Muscle layer of duodenum (tissue), 2 donors: ENCODE results near the gene PRPSAP2.

Source experiments
- H3K27ac ChIP-seq: one replicate; pipeline ENCODE4 v1.7.0; 2013; ENCODE audit warnings: mild to moderate bottlenecking, low read length
- H3K27me3 ChIP-seq: one replicate; pipeline ENCODE4 v1.7.0; 2013; ENCODE audit warnings: low read depth, mild to moderate bottlenecking, control low read depth, low read length
- H3K36me3 ChIP-seq, 2 donors: one replicate each; pipeline ENCODE4 v1.7.0; 2013; ENCODE audit warnings: low read length in 2 of 2, control low read depth in 1 of 2, mild to moderate bottlenecking in 1 of 2; ENCODE audit not compliant: insufficient read depth in 2 of 2, control insufficient read depth in 1 of 2
- H3K4me1 ChIP-seq, 2 donors: one replicate each; pipeline ENCODE4 v1.7.0; 2013; ENCODE audit warnings: low read length in 2 of 2, mild to moderate bottlenecking in 2 of 2, control low read depth in 1 of 2, moderate library complexity in 1 of 2; ENCODE audit not compliant: insufficient read depth in 2 of 2, control insufficient read depth in 1 of 2
- H3K4me3 ChIP-seq, 2 donors: one replicate each; pipeline ENCODE4 v1.7.0; 2013; ENCODE audit warnings: low read length in 2 of 2, low read depth in 1 of 2, mild to moderate bottlenecking in 1 of 2
- H3K9me3 ChIP-seq, 2 donors: one replicate each; pipeline ENCODE4 v1.7.0; 2013; ENCODE audit warnings: low read length in 2 of 2, control low read depth in 1 of 2, mild to moderate bottlenecking in 1 of 2; ENCODE audit not compliant: control insufficient read depth in 1 of 2
- donor health status: healthy.

The PRPSAP2 gene

DNA sequence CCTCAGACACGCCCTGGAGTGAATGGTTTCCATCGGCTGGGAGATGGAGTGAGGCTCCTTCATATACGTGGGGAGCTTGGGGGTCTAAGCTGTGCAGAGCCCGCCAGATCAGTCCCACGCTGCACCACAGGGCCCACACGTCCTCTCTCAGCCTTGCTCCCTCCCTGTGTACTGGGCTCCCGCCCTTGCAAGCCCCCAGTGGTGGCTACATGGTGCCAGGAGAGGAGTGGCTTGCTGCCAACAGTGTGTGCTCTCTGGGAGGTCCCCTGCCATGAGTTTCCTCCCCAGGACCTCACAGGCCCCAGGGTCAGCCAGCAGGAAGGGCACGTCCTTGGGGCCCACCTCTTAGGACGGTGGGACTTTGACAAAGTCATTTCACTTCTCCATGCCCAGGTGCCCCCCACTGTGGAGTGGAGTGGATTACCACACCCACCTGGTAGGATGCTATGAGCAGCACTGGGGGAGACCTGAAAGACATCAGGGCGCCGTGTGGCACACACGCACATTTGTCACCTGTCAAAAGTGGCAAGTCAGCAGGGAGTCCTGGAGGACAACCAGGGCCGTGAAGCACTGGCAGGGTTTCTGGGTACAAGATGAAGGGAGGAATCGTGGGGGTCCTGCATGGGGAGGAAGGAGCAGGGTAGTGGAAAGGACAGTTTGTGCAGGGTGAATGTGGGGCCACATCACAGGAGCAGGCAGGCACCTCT is 107.8 kb downstream of the PRPSAP2 start:
- Histone ChIP-seq H3K36me3 (no peaks in the 10 kb centered on the region), H3K9me3 (no peaks in the 10 kb centered on the region), H3K27ac (no peak overlapping the region), H3K4me3 (no peak overlapping the region), H3K4me1 (peaks cover 2 to 10% of the 10 kb centered on the region in 2 donors), H3K27me3 (no peaks in the 10 kb centered on the region)

DNA sequence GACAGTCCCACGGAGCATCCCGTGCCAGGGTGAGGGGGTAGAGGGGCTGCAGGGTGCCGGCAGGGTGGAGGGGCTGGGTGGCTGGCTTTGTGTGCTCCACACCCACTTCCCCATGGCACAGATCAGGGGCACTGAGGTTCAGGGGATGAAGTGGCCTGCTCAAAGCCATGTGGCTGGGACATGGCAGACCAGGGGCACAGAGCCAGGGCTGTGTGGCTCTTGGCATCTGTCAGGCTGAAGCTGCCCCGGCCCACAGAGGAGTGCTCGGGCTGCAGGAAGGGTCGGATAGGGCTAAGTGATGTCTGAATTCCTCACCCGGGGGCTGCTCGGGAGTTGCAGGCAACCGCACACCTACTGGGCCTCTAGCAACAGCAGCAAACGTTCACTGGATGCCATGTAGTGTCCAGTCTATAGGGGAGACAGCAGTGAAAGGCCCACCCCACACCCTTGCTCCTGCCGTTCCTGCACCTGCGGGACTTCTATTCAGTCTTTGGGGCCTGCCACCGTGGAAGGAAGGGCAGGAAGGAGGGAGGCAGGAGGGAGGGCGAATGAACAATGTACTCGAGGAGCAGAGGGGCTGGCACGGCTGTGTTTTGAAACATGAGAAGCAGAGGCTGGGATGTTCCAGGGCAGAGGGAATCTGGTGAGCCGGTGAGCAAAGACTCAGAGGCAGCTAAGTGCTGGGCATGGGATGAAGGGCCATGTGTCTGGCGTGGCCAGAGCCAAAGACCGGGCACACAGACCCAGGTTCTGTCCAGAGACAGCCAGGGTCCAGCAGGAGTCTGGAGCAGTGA is 109.1 kb downstream of the PRPSAP2 start:
- H3K27ac ChIP-seq: no peak overlapping the region
- peaks cover 0 to 7% of the 10 kb centered on the region in 2 donors for H3K36me3 ChIP-seq
- H3K4me1 ChIP-seq: peaks cover 2 to 6% of the 10 kb centered on the region in 2 donors

DNA sequence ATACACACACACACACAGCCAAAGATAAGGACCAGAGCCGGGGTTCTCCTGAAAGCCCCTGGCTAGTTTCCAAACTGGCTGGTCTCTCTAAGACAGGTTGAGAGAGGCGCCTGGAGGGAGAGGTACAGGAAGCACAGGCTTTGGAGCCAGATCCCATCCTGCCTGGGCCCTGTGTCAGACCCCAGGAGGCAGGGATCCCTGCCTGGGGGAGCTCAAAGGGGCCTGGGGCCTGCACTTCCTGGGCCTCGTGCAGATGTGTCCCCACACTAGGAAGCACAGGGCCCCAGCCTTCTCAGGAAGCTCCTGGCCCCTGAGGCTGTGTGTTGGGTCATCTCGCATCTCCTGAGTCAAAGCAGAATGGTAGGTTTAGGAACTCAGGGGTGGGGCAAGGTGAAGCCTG is 110.0 kb downstream of the PRPSAP2 start:
- H3K27me3 ChIP-seq: no peaks in the 10 kb centered on the region
- no peak overlapping the region for H3K27ac ChIP-seq
- peaks cover 2 to 4% of the 10 kb centered on the region in 2 donors for H3K4me1 ChIP-seq
- H3K36me3 ChIP-seq: peaks cover 0 to 7% of the 10 kb centered on the region in 2 donors
- no peaks in the 10 kb centered on the region for H3K9me3 ChIP-seq
- H3K4me3 ChIP-seq: no peak overlapping the region

More for the DNA sequence above, 109.1 kb downstream of the PRPSAP2 start:
- H3K27me3 ChIP-seq: no peaks in the 10 kb centered on the region
- H3K9me3 ChIP-seq: no peaks in the 10 kb centered on the region
- no peak overlapping the region for H3K4me3 ChIP-seq

DNA sequence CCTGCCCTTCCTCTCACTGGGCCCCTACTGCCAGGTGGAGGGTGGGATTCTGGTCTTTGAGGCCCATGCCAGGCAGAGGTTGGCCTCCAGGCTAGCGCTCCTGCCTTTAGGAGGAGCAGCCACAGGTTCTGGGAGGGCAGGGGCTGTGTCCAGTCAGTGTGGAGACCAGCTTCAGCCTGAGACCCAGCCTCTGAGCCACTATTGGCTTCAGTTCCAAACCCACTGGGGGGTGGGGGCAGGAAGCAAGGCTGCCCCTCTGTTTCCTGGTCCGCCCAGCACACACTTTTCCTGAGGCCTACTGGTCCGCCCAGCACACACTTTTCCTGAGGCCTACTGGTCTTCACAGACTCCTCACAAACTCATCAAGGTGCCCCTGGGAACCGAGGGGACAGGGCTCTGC is 110.4 kb downstream of the PRPSAP2 start:
- Histone ChIP-seq H3K4me3 (no peak overlapping the region), H3K9me3 (no peaks in the 10 kb centered on the region), H3K36me3 (peaks cover 0 to 7% of the 10 kb centered on the region in 2 donors), H3K27me3 (no peaks in the 10 kb centered on the region), H3K27ac (no peak overlapping the region), H3K4me1 (peaks cover 2 to 4% of the 10 kb centered on the region in 2 donors)

DNA sequence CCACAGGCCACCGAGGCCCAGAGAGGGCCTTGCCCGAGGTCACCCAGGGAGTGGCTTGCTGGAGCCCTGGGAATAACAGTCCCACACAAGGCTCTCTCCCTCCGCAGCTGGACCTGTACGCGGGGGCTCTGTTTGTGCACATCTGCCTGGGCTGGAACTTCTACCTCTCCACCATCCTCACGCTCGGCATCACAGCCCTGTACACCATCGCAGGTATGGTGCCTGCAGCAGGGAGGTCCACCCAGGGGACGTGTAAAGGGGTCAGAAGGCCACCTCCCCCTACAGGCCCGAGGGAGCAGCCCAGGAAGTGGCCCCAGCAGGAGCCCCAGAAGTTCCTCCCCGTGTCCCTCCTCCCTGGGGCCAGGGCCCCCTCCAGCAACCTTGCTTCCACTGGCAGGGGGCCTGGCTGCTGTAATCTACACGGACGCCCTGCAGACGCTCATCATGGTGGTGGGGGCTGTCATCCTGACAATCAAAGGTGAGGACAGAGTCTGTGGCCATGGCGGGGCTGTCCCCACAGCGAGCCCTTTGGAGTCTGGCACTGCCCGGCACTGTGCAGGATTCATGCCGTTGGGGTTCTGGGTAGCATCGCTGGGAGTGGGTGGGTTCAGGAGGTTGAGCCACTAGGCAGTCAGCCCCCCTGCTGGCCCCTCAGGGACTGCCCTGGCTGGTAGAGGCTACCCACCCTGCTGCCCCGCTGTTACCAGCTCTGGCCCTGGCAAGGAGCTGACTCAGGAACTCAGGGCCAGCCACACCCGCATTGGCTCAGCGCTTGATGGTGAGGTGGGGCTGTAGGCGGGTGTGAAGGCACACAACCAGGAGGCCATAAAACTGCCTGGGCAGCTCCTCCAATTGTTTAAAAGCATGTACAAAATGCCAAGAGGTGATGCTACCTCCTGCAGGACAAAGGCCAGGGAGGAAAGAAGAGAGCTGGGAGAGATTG is 111.3 kb downstream of the PRPSAP2 start:
- H3K27me3 ChIP-seq: no peaks in the 10 kb centered on the region
- no peaks in the 10 kb centered on the region for H3K9me3 ChIP-seq
- no peak overlapping the region for H3K4me3 ChIP-seq
- peaks cover 2 to 4% of the 10 kb centered on the region in 2 donors for H3K4me1 ChIP-seq
- no peak overlapping the region for H3K27ac ChIP-seq
- peaks cover 0 to 7% of the 10 kb centered on the region in 2 donors for H3K36me3 ChIP-seq

DNA sequence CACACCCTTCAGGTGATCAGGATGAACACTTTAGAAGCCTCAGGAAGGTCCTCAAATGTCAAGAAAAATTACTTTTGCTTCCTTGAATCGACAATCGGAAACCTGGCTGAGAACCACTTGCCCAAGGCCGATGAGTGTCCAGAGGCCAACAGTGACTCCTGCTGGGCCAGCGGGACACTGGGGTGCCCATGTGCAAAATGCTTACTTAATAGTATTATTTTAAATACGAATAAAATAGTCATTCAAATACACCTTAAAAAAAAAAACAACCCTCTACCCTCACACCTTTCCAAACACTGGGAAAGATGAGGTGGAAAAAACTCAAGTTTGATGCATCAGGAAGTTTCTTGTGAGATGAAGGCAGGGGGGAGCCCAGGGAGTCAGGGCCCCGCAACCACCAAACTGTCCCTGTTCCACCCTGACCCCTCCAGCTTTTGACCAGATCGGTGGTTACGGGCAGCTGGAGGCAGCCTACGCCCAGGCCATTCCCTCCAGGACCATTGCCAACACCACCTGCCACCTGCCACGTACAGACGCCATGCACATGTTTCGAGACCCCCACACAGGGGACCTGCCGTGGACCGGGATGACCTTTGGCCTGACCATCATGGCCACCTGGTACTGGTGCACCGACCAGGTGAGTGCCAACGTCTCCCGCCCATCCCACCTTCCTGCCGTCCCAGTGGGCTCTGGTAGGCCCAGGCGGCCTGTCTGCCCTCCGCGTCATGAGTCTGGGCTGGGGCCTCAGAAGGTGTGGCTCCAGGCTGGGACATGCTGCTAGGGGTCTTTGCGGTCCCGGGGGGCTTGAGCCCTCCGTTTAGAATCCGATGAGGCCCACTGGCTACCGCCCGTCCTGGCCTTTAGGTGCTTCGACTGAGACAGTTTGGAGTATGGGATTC is 112.9 kb downstream of the PRPSAP2 start:
- no peak overlapping the region for H3K4me3 ChIP-seq
- no peak overlapping the region for H3K27ac ChIP-seq
- H3K27me3 ChIP-seq: no peaks in the 10 kb centered on the region
- peaks cover 2 to 4% of the 10 kb centered on the region in 2 donors for H3K4me1 ChIP-seq
- H3K9me3 ChIP-seq: no peaks in the 10 kb centered on the region
- H3K36me3 ChIP-seq: peaks cover 0 to 7% of the 10 kb centered on the region in 2 donors

DNA sequence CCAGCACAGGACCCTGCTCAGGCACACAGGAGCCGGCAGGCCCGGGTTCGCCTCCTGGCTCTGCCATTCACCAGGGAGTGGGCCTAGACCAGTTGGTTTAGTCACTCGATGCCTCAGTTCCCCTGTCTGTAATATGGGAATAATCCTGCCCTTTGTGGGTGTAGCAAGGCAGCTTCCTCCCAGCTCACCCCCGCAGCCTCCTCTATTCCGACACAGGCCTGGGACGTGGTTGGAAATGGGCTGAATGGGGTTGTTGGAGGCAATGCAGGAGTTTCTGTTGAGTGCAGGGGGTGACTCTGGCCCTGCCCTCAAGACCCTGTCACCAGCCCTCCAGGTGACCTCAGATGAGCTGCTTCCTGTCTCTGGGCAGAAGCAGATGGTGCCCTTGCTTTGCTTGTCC is 113.9 kb downstream of the PRPSAP2 start:
- Histone ChIP-seq H3K4me1 (peaks cover 2 to 4% of the 10 kb centered on the region in 2 donors), H3K4me3 (no peak overlapping the region), H3K27me3 (no peaks in the 10 kb centered on the region), H3K36me3 (peaks cover 0 to 7% of the 10 kb centered on the region in 2 donors), H3K27ac (no peak overlapping the region), H3K9me3 (no peaks in the 10 kb centered on the region)

DNA sequence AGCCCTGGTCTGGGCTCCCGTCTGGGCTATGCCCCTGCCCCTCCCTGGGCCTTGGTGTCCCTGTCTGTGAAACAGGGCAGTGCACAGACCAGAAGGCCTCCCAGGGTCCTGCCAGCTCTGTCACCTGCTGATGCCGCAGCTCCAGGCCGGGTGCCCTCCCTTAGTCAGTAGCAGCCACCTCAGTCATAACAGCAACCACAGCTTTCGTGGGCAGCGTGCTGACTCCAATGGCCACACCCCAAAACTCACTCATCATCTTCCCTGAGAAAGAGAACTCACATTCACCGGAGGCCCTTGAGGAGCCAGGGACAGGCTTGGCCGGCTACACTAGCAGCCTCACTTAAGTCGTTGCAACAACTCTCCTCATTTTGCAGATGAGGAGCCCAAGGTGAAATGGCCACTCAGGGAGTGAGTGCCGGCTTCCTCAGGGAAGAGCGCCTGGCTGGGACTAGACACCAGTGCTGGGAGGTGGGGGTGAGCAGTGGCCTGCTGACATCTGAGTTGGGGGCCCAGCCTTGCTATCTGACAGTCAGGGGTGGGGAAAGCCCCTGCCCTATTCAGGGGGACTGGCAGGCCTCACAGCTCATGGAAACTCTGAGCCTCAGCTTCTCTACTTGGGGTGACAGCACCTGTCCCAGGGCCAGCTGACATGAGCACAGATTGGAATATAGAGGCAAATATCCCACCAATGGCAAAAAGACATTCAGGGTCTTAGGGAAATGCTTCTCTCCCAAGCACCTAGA is 116.6 kb downstream of the PRPSAP2 start:
- Histone ChIP-seq H3K4me1 (no peaks in the 10 kb centered on the region), H3K4me3 (no peak overlapping the region), H3K9me3 (no peaks in the 10 kb centered on the region), H3K27me3 (no peaks in the 10 kb centered on the region), H3K36me3 (peaks cover 0 to 19% of the 10 kb centered on the region in 2 donors), H3K27ac (no peak overlapping the region)

DNA sequence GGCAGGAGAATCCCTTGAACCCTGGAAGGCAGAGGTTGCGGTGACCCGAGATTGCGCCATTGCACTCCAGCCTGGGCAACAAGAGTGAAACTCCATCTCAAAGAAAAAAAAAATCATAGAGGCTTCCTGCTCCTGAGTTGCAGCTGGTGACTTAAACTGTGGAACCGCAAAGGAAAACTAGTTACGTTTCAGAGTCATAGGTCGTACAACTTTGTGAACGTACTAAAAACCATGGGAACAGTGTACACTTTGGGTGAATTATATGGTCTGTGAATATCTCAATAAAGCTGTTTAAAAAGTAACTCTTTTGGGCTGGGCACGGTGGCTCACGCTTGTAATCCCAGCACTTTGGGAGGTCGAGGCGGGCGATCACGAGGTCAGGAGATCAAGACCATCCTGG is 117.7 kb downstream of the PRPSAP2 start:
- Histone ChIP-seq H3K27me3 (no peaks in the 10 kb centered on the region), H3K9me3 (no peaks in the 10 kb centered on the region), H3K4me1 (no peaks in the 10 kb centered on the region), H3K36me3 (peaks cover 0 to 19% of the 10 kb centered on the region in 2 donors), H3K27ac (no peak overlapping the region), H3K4me3 (no peak overlapping the region)

DNA sequence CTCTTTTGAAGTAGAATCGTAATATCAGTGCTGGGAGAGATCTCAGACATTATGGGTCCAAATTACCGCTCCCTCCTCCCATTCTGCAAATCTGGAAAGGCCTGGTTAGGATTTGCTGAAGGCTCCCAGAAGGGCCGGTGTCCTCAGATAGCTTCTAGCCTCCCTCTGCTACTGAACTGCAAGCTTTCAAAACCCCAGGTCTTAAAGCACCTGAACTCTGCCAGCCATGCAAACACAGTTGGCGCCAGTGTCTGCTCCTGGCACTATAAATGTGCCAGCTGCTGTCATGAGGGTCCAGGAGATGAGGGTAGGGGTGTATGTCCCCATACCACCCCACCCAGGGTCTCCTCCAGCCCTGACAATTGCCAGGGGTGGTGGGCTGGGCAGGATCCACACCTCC is 118.3 kb downstream of the PRPSAP2 start:
- no peaks in the 10 kb centered on the region for H3K4me1 ChIP-seq
- H3K9me3 ChIP-seq: no peaks in the 10 kb centered on the region
- H3K27ac ChIP-seq: no peak overlapping the region
- H3K4me3 ChIP-seq: no peak overlapping the region
- no peaks in the 10 kb centered on the region for H3K27me3 ChIP-seq
- H3K36me3 ChIP-seq: peaks cover 0 to 14% of the 10 kb centered on the region in 2 donors
